NT2/D1 (cell line): ENCODE measurements around the gene AEBP1.

Source experiments
- DNase-seq: peaks from one replicate; pipeline ENCODE4 v3.0.0-alpha.2; 2011; ENCODE audit warnings: low read depth, low spot score
- H3K27me3 ChIP-seq: 2 replicates; pipeline ENCODE4 v1.6.0; 2011; ENCODE audit warnings: mild to moderate bottlenecking; ENCODE audit not compliant: insufficient read length, insufficient read depth
- H3K36me3 ChIP-seq: 2 replicates; pipeline ENCODE4 v1.6.1; 2011; ENCODE audit warnings: mild to moderate bottlenecking, low read length, mixed read lengths; ENCODE audit not compliant: insufficient read depth, insufficient read length
- H3K4me1 ChIP-seq: 2 replicates; pipeline ENCODE4 v1.5.1; 2011; ENCODE audit not compliant: insufficient read depth, insufficient read length
- H3K4me3 ChIP-seq: 2 replicates; pipeline ENCODE4 v1.5.1; 2011; ENCODE audit warnings: low read depth; ENCODE audit not compliant: insufficient read length
- H3K9ac ChIP-seq: 2 replicates; pipeline ENCODE4 v1.6.0; 2011; ENCODE audit warnings: low read depth; ENCODE audit not compliant: insufficient read length
- H3K9me3 ChIP-seq: 2 replicates; pipeline ENCODE4 v1.5.1; 2011; ENCODE audit warnings: mild to moderate bottlenecking, low read length; ENCODE audit not compliant: insufficient read depth
- SUZ12 ChIP-seq: IDR thresholded peaks from 2 replicates; pipeline ENCODE4 v1.6.1; 2011; ENCODE audit not compliant: insufficient read length, insufficient read depth; ENCODE audit errors: extremely low read depth
- YY1 ChIP-seq: IDR thresholded peaks from 2 replicates; pipeline ENCODE4 v1.6.1; 2011; ENCODE audit not compliant: insufficient read length, insufficient read depth
- ZNF274 ChIP-seq: IDR thresholded peaks from 2 replicates; pipeline ENCODE4 v1.6.1; 2011; ENCODE audit warnings: mild to moderate bottlenecking, low read depth, low read length

The AEBP1 gene

GRCh38 chr7:44098092-44099068, 5.8 kb upstream of the AEBP1 start:
- peaks cover 17% of the 10 kb centered on the region for H3K4me1 ChIP-seq
- no peaks in the 10 kb centered on the region for H3K9me3 ChIP-seq
- TF ChIP-seq SUZ12 (no peak), ZNF274 (no peak), YY1 (no peak)
- peaks cover 16% of the 10 kb centered on the region for H3K27me3 ChIP-seq
- no peaks in the 10 kb centered on the region for H3K36me3 ChIP-seq
- no peak overlapping the region for H3K4me3 ChIP-seq
- H3K9ac ChIP-seq, result no peak overlapping the region
- DNase-seq, result no peak

GRCh38 chr7:44099669-44100068, 4.5 kb upstream of the AEBP1 start:
- Histone ChIP-seq H3K36me3 (no peaks in the 10 kb centered on the region), H3K9ac (no peak overlapping the region), H3K9me3 (no peaks in the 10 kb centered on the region), H3K4me3 (no peak overlapping the region), H3K4me1 (peaks cover 20% of the 10 kb centered on the region), H3K27me3 (peaks cover 21% of the 10 kb centered on the region)
- no peak for DNase-seq
- TF ChIP-seq ZNF274 (no peak), SUZ12 (no peak), YY1 (no peak)

- TF ChIP-seq YY1 (no peak), ZNF274 (no peak), SUZ12 (no peak)
- no peak overlapping the region for H3K9ac ChIP-seq
- H3K36me3 ChIP-seq, result no peaks in the 10 kb centered on the region
- DNase-seq, result no peak
- peaks cover 26% of the 10 kb centered on the region for H3K4me1 ChIP-seq
- no peaks in the 10 kb centered on the region for H3K9me3 ChIP-seq
- H3K27me3 ChIP-seq, result peaks cover 29% of the 10 kb centered on the region
- no peak overlapping the region for H3K4me3 ChIP-seq
Observed at GRCh38 chr7:44100458-44101302, 3.5 kb upstream of the AEBP1 start.

GRCh38 chr7:44101303-44101965, 2.7 kb upstream of the AEBP1 start:
- H3K4me3 ChIP-seq, result no peak overlapping the region
- DNase-seq, result no peak
- H3K9ac ChIP-seq, result no peak overlapping the region
- no peaks in the 10 kb centered on the region for H3K9me3 ChIP-seq
- H3K36me3 ChIP-seq, result peaks cover 6% of the 10 kb centered on the region
- no peak for TF ChIP-seq YY1
- no peak for TF ChIP-seq ZNF274
- TF ChIP-seq SUZ12, result no peak
- H3K27me3 ChIP-seq, result peaks cover 35% of the 10 kb centered on the region
- H3K4me1 ChIP-seq, result peaks cover 27% of the 10 kb centered on the region

GRCh38 chr7:44101966-44102845, 1.9 kb upstream of the AEBP1 start:
- Histone ChIP-seq H3K36me3 (peaks cover 13% of the 10 kb centered on the region), H3K27me3 (peaks cover 35% of the 10 kb centered on the region), H3K4me3 (no peak overlapping the region), H3K9me3 (no peaks in the 10 kb centered on the region), H3K9ac (no peak overlapping the region), H3K4me1 (peaks cover 27% of the 10 kb centered on the region)
- TF ChIP-seq YY1 (no peak), ZNF274 (no peak), SUZ12 (no peak)
- no peak for DNase-seq
